GM12878 (cell line): ENCODE data around the gene HMGB2. TPM values are rescaled to one million over a fixed set of nuclear protein-coding genes. Genes with fewer than 3 reads are reported as not detected.

Source experiments
- ATAC-seq: fragments of 200-7000 bp; cut with Tn5 transposase; 3 replicates; pipeline ENCODE4 v1.9.1; 2020; ENCODE audit warnings: mild to moderate bottlenecking, moderate library complexity
- BruUV-seq: library from RNA; stranded (reverse); fragments of 400-500 nt; replicated peaks from 2 replicates; lab custom pipeline; 2021; lab: Mats Ljungman, UMichigan
- CTCF ChIA-PET: fragments of 300-600 bp; sonication (Branson Sonifier 250); formaldehyde crosslinking; extraction: SDS; loops from one replicate; lab custom pipeline; 2021; ENCODE audit warnings: inconsistent platforms; lab: Yijun Ruan, JAX
- POLR2A ChIA-PET: fragments of 350-600 bp; formaldehyde crosslinking; extraction: SDS; loops from one replicate; lab custom pipeline; 2021; ENCODE audit warnings: inconsistent platforms; lab: Charles Lee
- RAD21 ChIA-PET: fragments of 300-600 bp; sonication (Branson Sonifier 250); formaldehyde crosslinking; loops from one replicate; lab custom pipeline; 2023; ENCODE audit warnings: antibody characterized with exemption; ENCODE audit not compliant: unreplicated experiment; lab: Charles Lee
- SMC1A ChIA-PET: fragments of 300-600 bp; sonication (Branson Sonifier 250); formaldehyde crosslinking; loops from one replicate; lab custom pipeline; 2023; ENCODE audit not compliant: unreplicated experiment, uncharacterized antibody; lab: Charles Lee
- DNase-seq: peaks from one replicate; pipeline ENCODE4 v3.0.0-alpha.2; 2011; ENCODE audit warnings: low read depth, low spot score
- FAIRE-seq: peaks from 3 replicates; lab custom pipeline; 2011; peaks lifted over from hg19 to GRCh38; lab: Jason Lieb, UNC
- H2AFZ ChIP-seq: 2 replicates; pipeline ENCODE4 v1.6.0; 2011; ENCODE audit warnings: low read depth, low read length, control low read depth; ENCODE audit not compliant: control insufficient read depth
- H3K27ac ChIP-seq: 2 replicates; pipeline ENCODE4 v1.5.1; 2011; ENCODE audit warnings: control low read depth; ENCODE audit not compliant: control insufficient read depth, insufficient read depth
- H3K27me3 ChIP-seq, 2 experiments: replicated peaks in 1 of 2; 2 replicates each; pipeline versions ENCODE4 v1.6.0 to v1.6.1; 2011; ENCODE audit warnings: low read length in 1 of 2; ENCODE audit not compliant: control insufficient read depth in 2 of 2, insufficient read depth in 2 of 2
- H3K36me3 ChIP-seq, 2 experiments: 2 replicates each; pipeline ENCODE4 v1.5.1; 2011; ENCODE audit warnings: low read length in 1 of 2; ENCODE audit not compliant: control insufficient read depth in 2 of 2, insufficient read depth in 2 of 2
- H3K4me1 ChIP-seq: 2 replicates; pipeline ENCODE4 v1.6.1; 2011; ENCODE audit warnings: mild to moderate bottlenecking, low read length, moderate library complexity, mixed read lengths; ENCODE audit not compliant: control insufficient read depth, insufficient read depth
- H3K4me2 ChIP-seq: 2 replicates; pipeline ENCODE4 v1.6.0; 2011; ENCODE audit warnings: control low read depth; ENCODE audit not compliant: control insufficient read depth, insufficient read depth
- H3K4me3 ChIP-seq: fragments of 200-600 bp; sonication (generic); 2 replicates; pipeline ENCODE4 v1.5.1; 2016
- H3K79me2 ChIP-seq: 2 replicates; pipeline ENCODE4 v1.6.0; 2011; ENCODE audit warnings: low read length; ENCODE audit not compliant: control insufficient read depth, insufficient read depth
- H3K9ac ChIP-seq: 2 replicates; pipeline ENCODE4 v1.8.0; 2011; ENCODE audit warnings: low read length, control low read depth, mixed read lengths; ENCODE audit not compliant: control insufficient read depth, insufficient read depth
- H3K9me3 ChIP-seq: replicated peaks from 3 replicates; pipeline ENCODE4 v1.5.1; 2011; ENCODE audit warnings: mild to moderate bottlenecking, low read length; ENCODE audit not compliant: control insufficient read depth, insufficient read depth
- H4K20me1 ChIP-seq: 2 replicates; pipeline ENCODE4 v1.6.0; 2011; ENCODE audit not compliant: control insufficient read depth, insufficient read depth
- BRCA1 ChIP-seq: IDR thresholded peaks from 2 replicates; pipeline ENCODE4 v1.6.1; 2011; ENCODE audit warnings: low read depth, low read length, improper control_type of control experiment
- FOXK2 ChIP-seq: fragments of 450-650 bp; IDR thresholded peaks from 2 replicates; pipeline ENCODE4 v1.6.1; 2017; ENCODE audit warnings: mild to moderate bottlenecking, moderate library complexity
- IKZF2 ChIP-seq, 2 experiments: fragments of 450-650 bp; IDR thresholded peaks; 2 replicates each; pipeline ENCODE4 v1.6.1; 2017; ENCODE audit warnings: mild to moderate bottlenecking in 2 of 2, moderate library complexity in 2 of 2
- NFIC ChIP-seq: IDR thresholded peaks from 2 replicates; pipeline ENCODE4 v1.6.1; 2012; ENCODE audit warnings: low read depth, mild to moderate bottlenecking, inconsistent platforms, low read length, moderate library complexity
- NFXL1 ChIP-seq: fragments of 450-650 bp; IDR thresholded peaks from 2 replicates; pipeline ENCODE4 v1.6.1; 2017; ENCODE audit warnings: antibody characterized with exemption, mild to moderate bottlenecking, borderline replicate concordance
- POLR2A ChIP-seq: IDR thresholded peaks from 2 replicates; pipeline ENCODE4 v1.6.1; 2011; ENCODE audit warnings: low read depth, mild to moderate bottlenecking, low read length
- TCF12 ChIP-seq: IDR thresholded peaks from 2 replicates; pipeline ENCODE4 v1.6.1; 2011; ENCODE audit warnings: low read depth, mild to moderate bottlenecking, low read length
- ZNF217 ChIP-seq: fragments of 450-650 bp; IDR thresholded peaks from 2 replicates; pipeline ENCODE4 v1.6.1; 2017; ENCODE audit warnings: antibody characterized with exemption, mild to moderate bottlenecking
- WGBS: methylation state at CpG from one replicate; pipeline ENCODE4 v1.1.6; 2016; ENCODE audit warnings: low lambda C conversion rate; ENCODE audit not compliant: insufficient replicate concordance, insufficient coverage; ENCODE audit errors: missing lambda C conversion rate; 5-methylcytosine and 5-hydroxymethylcytosine counted together
- in situ Hi-C: fragments of 300-500 bp; cut with MboI; formaldehyde crosslinking; loops from 9 replicates; pipeline ENCODE4 v1.14.3; 2018; ENCODE audit warnings: mixed read lengths
- intact Hi-C: fragments of 100-400 bp; cut with micrococcal nuclease; formaldehyde crosslinking; loops from one replicate; pipeline ENCODE4 v1.14.2; 2022; ENCODE audit not compliant: unreplicated experiment
- polyA plus RNA-seq, 11 experiments: library from polyadenylated mRNA; depleted of rRNA in 4 of 11; unstranded in 6 of 11; stranded (reverse) in 5 of 11; fragments of >200 nt; fragmentation: Nextera tagmentation in 4 of 11; fragmentation: Illumina TruSeq in 1 of 11; extraction: Ambion mirVana in 4 of 11; extraction: Trizol in 1 of 11; gene quantifications; 1 replicate in 1 of 11; 2 replicates in 10 of 11; pipeline versions ENCODE4 v1.2.1 to v1.2.3, GENCODE V29; 2011 to 2016; ENCODE audit warnings: inconsistent platforms in 2 of 11, missing spikeins in 2 of 11, low read depth in 1 of 11
- total RNA-seq, 4 experiments: library from RNA; depleted of rRNA in 3 of 4; stranded (reverse); fragments of >200 nt in 3 of 4; fragmentation: Illumina TruSeq in 1 of 4; extraction: Trizol in 1 of 4; gene quantifications; 2 replicates each; pipeline versions ENCODE4 v1.2.1 to v1.2.3, GENCODE V29; 2013 to 2021
- TF ChIP-seq, protein P1 (sequence below): IDR thresholded peaks from 2 replicates; pipeline ENCODE4 v1.6.1; 2012; ENCODE audit warnings: improper control_type of control experiment, low read depth, low read length; ENCODE audit not compliant: insufficient replicate concordance
- TF ChIP-seq, protein P2 (sequence below): fragments of 150-350 bp; IDR thresholded peaks from 2 replicates; pipeline ENCODE4 v1.6.1; 2016; ENCODE audit warnings: low read depth, low read length
- TF ChIP-seq, protein P3 (sequence below): fragments of 150-350 bp; IDR thresholded peaks from 2 replicates; pipeline ENCODE4 v1.6.1; 2014; ENCODE audit warnings: mild to moderate bottlenecking, low read depth, low read length

HMGB2 gene
- total and polyA plus RNA-seq, 10 of the 15 experiments (the other 5 are each of a cell fraction or from before 2014, with no cell fraction given) = 260 to 961 (median 668) TPM

- BruUV-seq = no TSS peak
- CTCF ChIA-PET = interaction anchor here (0.7 to 9.3 kb wide), 12 partner anchors 8 to 278 kb away, joined by 3 to 146 read pairs (median 5); no protein-coding TSS in a partner anchor
- no peaks in the 10 kb centered on the region for H3K27me3 ChIP-seq
- WGBS = 97% methylated on average over 5 of the region's 5 CpGs
- SMC1A ChIA-PET = interaction anchor here (0.6 to 3.2 kb wide), 12 partner anchors 9 to 278 kb away, joined by 3 to 21 read pairs (median 5); no protein-coding TSS in a partner anchor
- H3K9me3 ChIP-seq = peaks cover 4% of the 10 kb centered on the region; the same call in 2 of the 3 replicates
- DNase-seq (no peak), FAIRE-seq (no peak), ATAC-seq (no peak)
- H3K79me2 ChIP-seq = no peaks in the 10 kb centered on the region; the same call in 1 of the 2 replicates
- POLR2A ChIA-PET = interaction anchor here (0.9 to 1.0 kb wide), 2 partner anchors 10 to 123 kb away, joined by 3 to 6 read pairs; partner anchors contain the start of gene GALNT7
- peaks cover 5% of the 10 kb centered on the region; the same call in 1 of the 2 replicates for H3K4me1 ChIP-seq
- no peaks in the 10 kb centered on the region for H3K36me3 ChIP-seq
- no peak overlapping the region for H2AFZ ChIP-seq
- no peak overlapping the region for H3K9ac ChIP-seq
- RAD21 ChIA-PET = interaction anchor here (0.9 to 3.2 kb wide), 5 partner anchors 10 to 126 kb away, joined by 3 to 18 read pairs (median 3); no protein-coding TSS in a partner anchor
- H3K4me2 ChIP-seq = no peak overlapping the region
- H4K20me1 ChIP-seq = no peaks in the 10 kb centered on the region
- no peak overlapping the region for H3K27ac ChIP-seq
- intact Hi-C loops = no loop called here
- in situ Hi-C loops = no loop called here
- no peak overlapping the region for H3K4me3 ChIP-seq
- TF ChIP-seq NFIC = no peak
- no peak for TF ChIP-seq IKZF2 (IDR thresholded peaks at IDR 0.05)
- TF ChIP-seq TCF12 = no peak
- no peak for TF ChIP-seq NFXL1
- TF ChIP-seq, protein P1, sequence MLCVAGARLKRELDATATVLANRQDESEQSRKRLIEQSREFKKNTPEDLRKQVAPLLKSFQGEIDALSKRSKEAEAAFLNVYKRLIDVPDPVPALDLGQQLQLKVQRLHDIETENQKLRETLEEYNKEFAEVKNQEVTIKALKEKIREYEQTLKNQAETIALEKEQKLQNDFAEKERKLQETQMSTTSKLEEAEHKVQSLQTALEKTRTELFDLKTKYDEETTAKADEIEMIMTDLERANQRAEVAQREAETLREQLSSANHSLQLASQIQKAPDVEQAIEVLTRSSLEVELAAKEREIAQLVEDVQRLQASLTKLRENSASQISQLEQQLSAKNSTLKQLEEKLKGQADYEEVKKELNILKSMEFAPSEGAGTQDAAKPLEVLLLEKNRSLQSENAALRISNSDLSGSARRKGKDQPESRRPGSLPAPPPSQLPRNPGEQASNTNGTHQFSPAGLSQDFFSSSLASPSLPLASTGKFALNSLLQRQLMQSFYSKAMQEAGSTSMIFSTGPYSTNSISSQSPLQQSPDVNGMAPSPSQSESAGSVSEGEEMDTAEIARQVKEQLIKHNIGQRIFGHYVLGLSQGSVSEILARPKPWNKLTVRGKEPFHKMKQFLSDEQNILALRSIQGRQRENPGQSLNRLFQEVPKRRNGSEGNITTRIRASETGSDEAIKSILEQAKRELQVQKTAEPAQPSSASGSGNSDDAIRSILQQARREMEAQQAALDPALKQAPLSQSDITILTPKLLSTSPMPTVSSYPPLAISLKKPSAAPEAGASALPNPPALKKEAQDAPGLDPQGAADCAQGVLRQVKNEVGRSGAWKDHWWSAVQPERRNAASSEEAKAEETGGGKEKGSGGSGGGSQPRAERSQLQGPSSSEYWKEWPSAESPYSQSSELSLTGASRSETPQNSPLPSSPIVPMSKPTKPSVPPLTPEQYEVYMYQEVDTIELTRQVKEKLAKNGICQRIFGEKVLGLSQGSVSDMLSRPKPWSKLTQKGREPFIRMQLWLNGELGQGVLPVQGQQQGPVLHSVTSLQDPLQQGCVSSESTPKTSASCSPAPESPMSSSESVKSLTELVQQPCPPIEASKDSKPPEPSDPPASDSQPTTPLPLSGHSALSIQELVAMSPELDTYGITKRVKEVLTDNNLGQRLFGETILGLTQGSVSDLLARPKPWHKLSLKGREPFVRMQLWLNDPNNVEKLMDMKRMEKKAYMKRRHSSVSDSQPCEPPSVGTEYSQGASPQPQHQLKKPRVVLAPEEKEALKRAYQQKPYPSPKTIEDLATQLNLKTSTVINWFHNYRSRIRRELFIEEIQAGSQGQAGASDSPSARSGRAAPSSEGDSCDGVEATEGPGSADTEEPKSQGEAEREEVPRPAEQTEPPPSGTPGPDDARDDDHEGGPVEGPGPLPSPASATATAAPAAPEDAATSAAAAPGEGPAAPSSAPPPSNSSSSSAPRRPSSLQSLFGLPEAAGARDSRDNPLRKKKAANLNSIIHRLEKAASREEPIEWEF = no peak
- no peak for TF ChIP-seq FOXK2
- TF ChIP-seq, protein P2, sequence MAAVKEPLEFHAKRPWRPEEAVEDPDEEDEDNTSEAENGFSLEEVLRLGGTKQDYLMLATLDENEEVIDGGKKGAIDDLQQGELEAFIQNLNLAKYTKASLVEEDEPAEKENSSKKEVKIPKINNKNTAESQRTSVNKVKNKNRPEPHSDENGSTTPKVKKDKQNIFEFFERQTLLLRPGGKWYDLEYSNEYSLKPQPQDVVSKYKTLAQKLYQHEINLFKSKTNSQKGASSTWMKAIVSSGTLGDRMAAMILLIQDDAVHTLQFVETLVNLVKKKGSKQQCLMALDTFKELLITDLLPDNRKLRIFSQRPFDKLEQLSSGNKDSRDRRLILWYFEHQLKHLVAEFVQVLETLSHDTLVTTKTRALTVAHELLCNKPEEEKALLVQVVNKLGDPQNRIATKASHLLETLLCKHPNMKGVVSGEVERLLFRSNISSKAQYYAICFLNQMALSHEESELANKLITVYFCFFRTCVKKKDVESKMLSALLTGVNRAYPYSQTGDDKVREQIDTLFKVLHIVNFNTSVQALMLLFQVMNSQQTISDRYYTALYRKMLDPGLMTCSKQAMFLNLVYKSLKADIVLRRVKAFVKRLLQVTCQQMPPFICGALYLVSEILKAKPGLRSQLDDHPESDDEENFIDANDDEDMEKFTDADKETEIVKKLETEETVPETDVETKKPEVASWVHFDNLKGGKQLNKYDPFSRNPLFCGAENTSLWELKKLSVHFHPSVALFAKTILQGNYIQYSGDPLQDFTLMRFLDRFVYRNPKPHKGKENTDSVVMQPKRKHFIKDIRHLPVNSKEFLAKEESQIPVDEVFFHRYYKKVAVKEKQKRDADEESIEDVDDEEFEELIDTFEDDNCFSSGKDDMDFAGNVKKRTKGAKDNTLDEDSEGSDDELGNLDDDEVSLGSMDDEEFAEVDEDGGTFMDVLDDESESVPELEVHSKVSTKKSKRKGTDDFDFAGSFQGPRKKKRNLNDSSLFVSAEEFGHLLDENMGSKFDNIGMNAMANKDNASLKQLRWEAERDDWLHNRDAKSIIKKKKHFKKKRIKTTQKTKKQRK = no peak
- no peak for TF ChIP-seq POLR2A
- no peak for TF ChIP-seq ZNF217
- TF ChIP-seq, protein P3, sequence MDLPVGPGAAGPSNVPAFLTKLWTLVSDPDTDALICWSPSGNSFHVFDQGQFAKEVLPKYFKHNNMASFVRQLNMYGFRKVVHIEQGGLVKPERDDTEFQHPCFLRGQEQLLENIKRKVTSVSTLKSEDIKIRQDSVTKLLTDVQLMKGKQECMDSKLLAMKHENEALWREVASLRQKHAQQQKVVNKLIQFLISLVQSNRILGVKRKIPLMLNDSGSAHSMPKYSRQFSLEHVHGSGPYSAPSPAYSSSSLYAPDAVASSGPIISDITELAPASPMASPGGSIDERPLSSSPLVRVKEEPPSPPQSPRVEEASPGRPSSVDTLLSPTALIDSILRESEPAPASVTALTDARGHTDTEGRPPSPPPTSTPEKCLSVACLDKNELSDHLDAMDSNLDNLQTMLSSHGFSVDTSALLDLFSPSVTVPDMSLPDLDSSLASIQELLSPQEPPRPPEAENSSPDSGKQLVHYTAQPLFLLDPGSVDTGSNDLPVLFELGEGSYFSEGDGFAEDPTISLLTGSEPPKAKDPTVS = no peak
- no peak for TF ChIP-seq BRCA1
Measured at GRCh38 chr4:173291899-173292298, 42.3 kb downstream of the HMGB2 start.
